ENCODE measurements around the gene TRIM44. TPM values are rescaled to one million over a fixed set of nuclear protein-coding genes. Genes with fewer than 3 reads are reported as not detected.

TRIM44 gene
- total RNA-seq, 1 experiment from 2014 or later = 191 TPM

DNA sequence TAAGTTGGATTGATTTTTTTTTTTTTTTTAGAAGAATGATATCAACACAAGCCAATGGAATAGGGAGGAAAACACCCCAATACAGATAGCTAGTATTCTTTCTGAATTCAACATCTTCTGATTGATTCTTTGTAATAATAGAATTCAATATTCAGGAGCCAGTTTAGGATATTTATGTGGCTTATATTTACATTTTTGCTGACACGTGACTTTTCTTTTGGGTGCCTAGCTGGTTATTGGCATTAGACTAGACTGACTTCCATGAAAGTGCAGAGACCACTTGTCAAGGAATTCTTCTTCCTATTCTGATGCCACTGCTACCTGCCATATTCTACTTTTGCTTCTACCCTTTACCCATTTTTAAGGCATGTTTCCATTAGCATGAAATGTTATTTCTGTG lies 16.4 kb downstream of the TRIM44 start:
- TF ChIP-seq, protein P1, sequence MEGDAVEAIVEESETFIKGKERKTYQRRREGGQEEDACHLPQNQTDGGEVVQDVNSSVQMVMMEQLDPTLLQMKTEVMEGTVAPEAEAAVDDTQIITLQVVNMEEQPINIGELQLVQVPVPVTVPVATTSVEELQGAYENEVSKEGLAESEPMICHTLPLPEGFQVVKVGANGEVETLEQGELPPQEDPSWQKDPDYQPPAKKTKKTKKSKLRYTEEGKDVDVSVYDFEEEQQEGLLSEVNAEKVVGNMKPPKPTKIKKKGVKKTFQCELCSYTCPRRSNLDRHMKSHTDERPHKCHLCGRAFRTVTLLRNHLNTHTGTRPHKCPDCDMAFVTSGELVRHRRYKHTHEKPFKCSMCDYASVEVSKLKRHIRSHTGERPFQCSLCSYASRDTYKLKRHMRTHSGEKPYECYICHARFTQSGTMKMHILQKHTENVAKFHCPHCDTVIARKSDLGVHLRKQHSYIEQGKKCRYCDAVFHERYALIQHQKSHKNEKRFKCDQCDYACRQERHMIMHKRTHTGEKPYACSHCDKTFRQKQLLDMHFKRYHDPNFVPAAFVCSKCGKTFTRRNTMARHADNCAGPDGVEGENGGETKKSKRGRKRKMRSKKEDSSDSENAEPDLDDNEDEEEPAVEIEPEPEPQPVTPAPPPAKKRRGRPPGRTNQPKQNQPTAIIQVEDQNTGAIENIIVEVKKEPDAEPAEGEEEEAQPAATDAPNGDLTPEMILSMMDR (conservative IDR thresholded peaks at IDR 0.05; ENCODE audit: low read depth, low read length) = no peak
- TF ChIP-seq EZH2 (IDR thresholded peaks at IDR 0.05; ENCODE audit: borderline replicate concordance, low read depth, low read length, poor library complexity, severe bottlenecking) = no peak
- no peak for DNase-seq (ENCODE audit: low spot score)
- H3K9me3 ChIP-seq (ENCODE audit: low read depth, low read length, poor library complexity, severe bottlenecking) = no peaks in the 10 kb centered on the region
- no peak overlapping the region for H3K27ac ChIP-seq (ENCODE audit: low read depth, low read length, poor library complexity, severe bottlenecking)
- ChIA-PET POLR2A (ENCODE audit: low non-redundant PET) (no interaction called here), CTCF (no interaction called here)
- no peak overlapping the region for H3K4me3 ChIP-seq (ENCODE audit: low read depth, low read length, poor library complexity, severe bottlenecking)
- no peaks in the 10 kb centered on the region for H3K27me3 ChIP-seq (replicated peaks; ENCODE audit: insufficient read depth, low read depth, low read length, poor library complexity)
- no peaks in the 10 kb centered on the region for H3K36me3 ChIP-seq (ENCODE audit: insufficient read depth, low read length, poor library complexity, severe bottlenecking)
- H3K4me1 ChIP-seq (ENCODE audit: insufficient read depth, low read length, poor library complexity, severe bottlenecking) = peaks cover 29% of the 10 kb centered on the region
- BruUV-seq (replicated peaks) = no TSS peak
- intact Hi-C loops (cut with micrococcal nuclease; ENCODE audit: unreplicated experiment) = no loop called here

- H3K4me3 ChIP-seq (ENCODE audit: low read depth, low read length, poor library complexity, severe bottlenecking) = no peak overlapping the region
- no peak for TF ChIP-seq EZH2 (IDR thresholded peaks at IDR 0.05; ENCODE audit: borderline replicate concordance, low read depth, low read length, poor library complexity, severe bottlenecking)
- TF ChIP-seq, protein P1 (conservative IDR thresholded peaks at IDR 0.05; ENCODE audit: low read depth, low read length) = no peak
- H3K9me3 ChIP-seq (ENCODE audit: low read depth, low read length, poor library complexity, severe bottlenecking) = no peaks in the 10 kb centered on the region
- BruUV-seq (replicated peaks) = no TSS peak
- no peak for DNase-seq (ENCODE audit: low spot score)
- POLR2A ChIA-PET (ENCODE audit: low non-redundant PET) = no interaction called here
- no peaks in the 10 kb centered on the region for H3K36me3 ChIP-seq (ENCODE audit: insufficient read depth, low read length, poor library complexity, severe bottlenecking)
- no peak overlapping the region for H3K27ac ChIP-seq (ENCODE audit: low read depth, low read length, poor library complexity, severe bottlenecking)
- CTCF ChIA-PET = no interaction called here
- peaks cover 29% of the 10 kb centered on the region for H3K4me1 ChIP-seq (ENCODE audit: insufficient read depth, low read length, poor library complexity, severe bottlenecking)
- no peaks in the 10 kb centered on the region for H3K27me3 ChIP-seq (replicated peaks; ENCODE audit: insufficient read depth, low read depth, low read length, poor library complexity)
- intact Hi-C loops (cut with micrococcal nuclease; ENCODE audit: unreplicated experiment) = no loop called here
Measured at GRCh38 chr11:35680506-35680905, 17.9 kb downstream of the TRIM44 start.

DNA sequence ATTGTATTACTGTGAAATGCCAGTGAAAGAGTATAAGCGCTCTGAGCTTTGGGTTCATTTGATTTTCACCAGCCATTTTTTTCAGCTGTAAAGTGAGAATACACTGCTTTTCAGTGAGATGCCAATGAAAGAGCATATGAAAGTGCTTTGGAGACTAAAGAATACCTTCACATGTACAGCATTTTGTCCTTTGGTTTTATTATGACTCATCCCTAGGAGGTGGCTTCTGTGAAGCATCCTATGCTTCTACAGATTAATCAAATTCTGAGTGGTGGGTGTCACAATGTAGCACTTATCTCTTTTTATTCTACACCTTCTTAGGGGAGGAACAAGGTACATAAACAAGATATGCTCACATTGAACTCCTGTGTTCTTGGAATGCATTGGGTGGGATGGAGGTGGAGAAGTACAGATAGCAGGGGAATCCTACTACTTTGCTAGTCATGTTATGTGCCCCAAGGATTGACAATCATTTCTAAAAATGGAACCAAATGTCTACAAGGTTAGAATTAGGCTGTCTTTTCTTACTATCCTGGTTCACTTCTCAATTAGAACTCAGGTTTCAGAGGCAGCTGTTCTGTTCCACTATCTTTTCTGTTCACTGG lies 18.7 kb downstream of the TRIM44 start:
- Histone ChIP-seq H3K9me3 (ENCODE audit: low read depth, low read length, poor library complexity, severe bottlenecking) (no peaks in the 10 kb centered on the region), H3K4me3 (ENCODE audit: low read depth, low read length, poor library complexity, severe bottlenecking) (no peak overlapping the region), H3K4me1 (ENCODE audit: insufficient read depth, low read length, poor library complexity, severe bottlenecking) (peaks cover 23% of the 10 kb centered on the region), H3K27me3 (replicated peaks; ENCODE audit: insufficient read depth, low read depth, low read length, poor library complexity) (no peaks in the 10 kb centered on the region), H3K36me3 (ENCODE audit: insufficient read depth, low read length, poor library complexity, severe bottlenecking) (peaks cover 5% of the 10 kb centered on the region), H3K27ac (ENCODE audit: low read depth, low read length, poor library complexity, severe bottlenecking) (no peak overlapping the region)
- ChIA-PET CTCF (no interaction called here), POLR2A (ENCODE audit: low non-redundant PET) (no interaction called here)
- DNase-seq (ENCODE audit: low spot score) = no peak
- intact Hi-C loops (cut with micrococcal nuclease; ENCODE audit: unreplicated experiment) = no loop called here
- TF ChIP-seq, protein P1 (conservative IDR thresholded peaks at IDR 0.05; ENCODE audit: low read depth, low read length) = no peak
- no peak for TF ChIP-seq EZH2 (IDR thresholded peaks at IDR 0.05; ENCODE audit: borderline replicate concordance, low read depth, low read length, poor library complexity, severe bottlenecking)
- no TSS peak for BruUV-seq (replicated peaks)
